Measurements from ENCODE around the gene TLE3.

Gene TLE3

GRCh38 chr15:70025413-70026296 is 72.1 kb downstream of the TLE3 start:
- DNase-seq: no peak

GRCh38 chr15:70024521-70024920 is 73.2 kb downstream of the TLE3 start:
- no peak for DNase-seq

GRCh38 chr15:70023769-70024491 is 73.8 kb downstream of the TLE3 start:
- DNase-seq: no peak

- peak; percentile 11 to 36 for DNase-seq
These were observed 74.5 kb downstream of the TLE3 start for GRCh38 chr15:70023064-70023768.

GRCh38 chr15:70020229-70020628 is 77.5 kb downstream of the TLE3 start:
- DNase-seq: no peak

GRCh38 chr15:70018646-70019600 is 78.8 kb downstream of the TLE3 start:
- DNase-seq: no peak

- no peak for DNase-seq
These were observed 79.9 kb downstream of the TLE3 start for GRCh38 chr15:70017801-70018200.

GRCh38 chr15:70017025-70017424 is 80.7 kb downstream of the TLE3 start:
- no peak for DNase-seq

GRCh38 chr15:70016511-70016994 is 81.2 kb downstream of the TLE3 start:
- DNase-seq: no peak

- DNase-seq: no peak
These were observed 82.7 kb downstream of the TLE3 start for GRCh38 chr15:70014860-70015490.

GRCh38 chr15:70014331-70014730 is 83.4 kb downstream of the TLE3 start:
- no peak for DNase-seq

- no peak for DNase-seq
These were observed 83.9 kb downstream of the TLE3 start for GRCh38 chr15:70013656-70014313.

- DNase-seq: no peak
These were observed 84.8 kb downstream of the TLE3 start for GRCh38 chr15:70012895-70013294.

- no peak for DNase-seq
These were observed 88.9 kb downstream of the TLE3 start for GRCh38 chr15:70008697-70009290.

GRCh38 chr15:70006259-70007147 is 91.2 kb downstream of the TLE3 start:
- no peak for DNase-seq

- DNase-seq: no peak
These were observed 92.9 kb downstream of the TLE3 start for GRCh38 chr15:70004826-70005225.

- DNase-seq: no peak
These were observed 94.8 kb downstream of the TLE3 start for GRCh38 chr15:70002897-70003296.

GRCh38 chr15:70001859-70002258 is 95.9 kb downstream of the TLE3 start:
- DNase-seq: no peak

GRCh38 chr15:69999392-70000085 is 98.2 kb downstream of the TLE3 start:
- DNase-seq: no peak
